HEK293 (cell line): ENCODE results near the gene SPCS2.

Source experiments
- CTCF ChIA-PET: fragments of 350-600 bp; formaldehyde crosslinking; extraction: SDS; loops from one replicate; lab custom pipeline; 2021; ENCODE audit warnings: antibody characterized with exemption; lab: Yijun Ruan, JAX
- POLR2A ChIA-PET: fragments of 300-600 bp; formaldehyde crosslinking; extraction: SDS; loops from one replicate; lab custom pipeline; 2020; ENCODE audit warnings: antibody characterized with exemption, inconsistent platforms; lab: Yijun Ruan, JAX
- H3K27ac ChIP-seq: fragments of 200-500 bp; sonication (Bioruptor generic); 2 replicates; pipeline ENCODE4 v1.5.1; 2014; ENCODE audit warnings: low read depth, low read length, control low read depth, inconsistent platforms; ENCODE audit errors: extremely low read depth
- H3K36me3 ChIP-seq, 2 experiments: fragments of 200-500 bp in 1 of 2; sonication (Bioruptor generic) in 1 of 2; 1 replicate in 1 of 2; 2 replicates in 1 of 2; pipeline ENCODE4 v1.5.1; 2014 to 2017; ENCODE audit warnings: inconsistent platforms in 2 of 2, low read length in 2 of 2; ENCODE audit not compliant: control insufficient read depth in 2 of 2, insufficient read depth in 1 of 2
- H3K4me1 ChIP-seq: fragments of 200-500 bp; sonication (Bioruptor generic); 2 replicates; pipeline ENCODE4 v1.5.1; 2014; ENCODE audit warnings: mild to moderate bottlenecking, low read length, inconsistent platforms; ENCODE audit not compliant: control insufficient read depth, insufficient read depth
- H3K4me3 ChIP-seq: 2 replicates; pipeline ENCODE4 v1.5.1; 2011; ENCODE audit warnings: low read depth, mild to moderate bottlenecking, control low read depth, low read length, moderate library complexity
- H3K9me3 ChIP-seq: fragments of 200-500 bp; sonication (Bioruptor generic); 2 replicates; pipeline ENCODE4 v1.5.1; 2014; ENCODE audit warnings: low read depth, low read length, inconsistent platforms; ENCODE audit not compliant: control insufficient read depth, insufficient read depth
- HOXA7 ChIP-seq: sonication (generic); formaldehyde crosslinking; IDR thresholded peaks from 2 replicates; pipeline ENCODE4 v1.8.1; 2022; ENCODE audit warnings: missing genetic modification reagents, borderline replicate concordance
- KLF10 ChIP-seq: fragments of 450-650 bp; IDR thresholded peaks from 2 replicates; pipeline ENCODE4 v1.5.1; 2018; ENCODE audit warnings: missing biosample characterization, mild to moderate bottlenecking, missing genetic modification characterization
- PRDM1 ChIP-seq: fragments of 450-650 bp; formaldehyde crosslinking; IDR thresholded peaks from 2 replicates; pipeline ENCODE4; 2016; ENCODE audit warnings: missing biosample characterization, missing genetic modification characterization
- SCRT1 ChIP-seq: fragments of 450-650 bp; formaldehyde crosslinking; IDR thresholded peaks from 2 replicates; pipeline ENCODE4 v1.5.1; 2016; ENCODE audit warnings: missing biosample characterization, missing genetic modification characterization, borderline replicate concordance
- SP3 ChIP-seq: fragments of 450-650 bp; formaldehyde crosslinking; IDR thresholded peaks from 2 replicates; pipeline ENCODE4 v1.5.1; 2016; ENCODE audit warnings: missing biosample characterization, missing genetic modification characterization
- ZFHX2 ChIP-seq: fragments of 450-650 bp; formaldehyde crosslinking; conservative IDR thresholded peaks from 2 replicates; pipeline ENCODE4 v1.5.1; 2016; ENCODE audit warnings: missing biosample characterization, missing genetic modification characterization
- ZIC2 ChIP-seq: fragments of 450-650 bp; formaldehyde crosslinking; IDR thresholded peaks from 2 replicates; pipeline ENCODE4 v1.5.1; 2016; ENCODE audit warnings: missing biosample characterization, missing genetic modification characterization
- ZNF174 ChIP-seq: fragments of 450-650 bp; formaldehyde crosslinking; IDR thresholded peaks from 2 replicates; pipeline ENCODE4 v1.5.0; 2017; ENCODE audit warnings: missing biosample characterization, mild to moderate bottlenecking, missing genetic modification characterization
- ZNF214 ChIP-seq: fragments of 450-650 bp; formaldehyde crosslinking; IDR thresholded peaks from 2 replicates; pipeline ENCODE4 v1.5.1; 2017; ENCODE audit warnings: missing biosample characterization, mild to moderate bottlenecking, missing genetic modification characterization, borderline replicate concordance
- ZNF266 ChIP-seq: fragments of 450-650 bp; formaldehyde crosslinking; IDR thresholded peaks from 2 replicates; pipeline ENCODE4 v1.5.1; 2016; ENCODE audit warnings: missing biosample characterization, missing genetic modification characterization, low read depth
- ZNF280D ChIP-seq: fragments of 450-650 bp; formaldehyde crosslinking; IDR thresholded peaks from 2 replicates; pipeline ENCODE4 v1.5.1; 2016; ENCODE audit warnings: missing biosample characterization, missing genetic modification characterization
- ZNF302 ChIP-seq: fragments of 450-650 bp; formaldehyde crosslinking; IDR thresholded peaks from 2 replicates; pipeline ENCODE4 v1.5.1; 2016; ENCODE audit warnings: missing biosample characterization, missing genetic modification characterization, low read depth
- ZNF350 ChIP-seq: fragments of 450-650 bp; formaldehyde crosslinking; IDR thresholded peaks from 2 replicates; pipeline ENCODE4 v1.5.0; 2017; ENCODE audit warnings: missing biosample characterization, mild to moderate bottlenecking, missing genetic modification characterization
- ZNF362 ChIP-seq: fragments of 450-650 bp; formaldehyde crosslinking; IDR thresholded peaks from 2 replicates; pipeline ENCODE4 v1.5.1; 2016; ENCODE audit warnings: missing biosample characterization, missing genetic modification characterization
- ZNF449 ChIP-seq: fragments of 450-650 bp; formaldehyde crosslinking; IDR thresholded peaks from 2 replicates; pipeline ENCODE4 v1.5.1; 2017; ENCODE audit warnings: missing biosample characterization, mild to moderate bottlenecking, missing genetic modification characterization, moderate library complexity
- ZNF488 ChIP-seq: fragments of 450-650 bp; formaldehyde crosslinking; IDR thresholded peaks from 2 replicates; pipeline ENCODE4 v1.5.1; 2016; ENCODE audit warnings: missing biosample characterization, missing genetic modification characterization
- ZNF501 ChIP-seq: fragments of 450-650 bp; formaldehyde crosslinking; IDR thresholded peaks from 2 replicates; pipeline ENCODE4 v1.5.1; 2016; ENCODE audit warnings: missing biosample characterization, missing genetic modification characterization
- ZNF514 ChIP-seq: fragments of 450-650 bp; formaldehyde crosslinking; IDR thresholded peaks from 2 replicates; pipeline ENCODE4 v1.5.1; 2016; ENCODE audit warnings: missing biosample characterization, missing genetic modification characterization
- ZNF549 ChIP-seq: fragments of 450-650 bp; IDR thresholded peaks from 2 replicates; pipeline ENCODE4 v1.5.1; 2018; ENCODE audit warnings: missing biosample characterization, missing genetic modification characterization, mild to moderate bottlenecking, inconsistent platforms, moderate library complexity
- ZNF610 ChIP-seq: fragments of 450-650 bp; formaldehyde crosslinking; IDR thresholded peaks from 2 replicates; pipeline ENCODE4 v1.5.1; 2016; ENCODE audit warnings: missing biosample characterization, missing genetic modification characterization, borderline replicate concordance
- ZNF624 ChIP-seq: fragments of 450-650 bp; formaldehyde crosslinking; IDR thresholded peaks from 2 replicates; pipeline ENCODE4 v1.5.1; 2017; ENCODE audit warnings: missing biosample characterization, missing genetic modification characterization
- ZNF626 ChIP-seq: fragments of 450-650 bp; sonication (Bioruptor Pico); formaldehyde crosslinking; IDR thresholded peaks from 2 replicates; pipeline ENCODE4 v1.5.1; 2018; ENCODE audit warnings: missing biosample characterization, missing genetic modification characterization, inconsistent platforms
- ZNF654 ChIP-seq: fragments of 450-650 bp; formaldehyde crosslinking; IDR thresholded peaks from 2 replicates; pipeline ENCODE4 v1.5.1; 2016; ENCODE audit warnings: low read depth, missing biosample characterization, missing genetic modification characterization
- ZNF777 ChIP-seq: fragments of 450-650 bp; formaldehyde crosslinking; IDR thresholded peaks from 2 replicates; pipeline ENCODE4 v1.5.1; 2017; ENCODE audit warnings: missing biosample characterization, missing genetic modification characterization, borderline replicate concordance
- ZNF785 ChIP-seq: fragments of 450-650 bp; formaldehyde crosslinking; IDR thresholded peaks from 2 replicates; pipeline ENCODE4 v1.5.1; 2016; ENCODE audit warnings: missing biosample characterization, missing genetic modification characterization
- ZNF791 ChIP-seq: fragments of 450-650 bp; formaldehyde crosslinking; IDR thresholded peaks from 2 replicates; pipeline ENCODE4 v1.5.1; 2016; ENCODE audit warnings: missing biosample characterization, missing genetic modification characterization
- ZSCAN30 ChIP-seq: fragments of 450-650 bp; IDR thresholded peaks from 2 replicates; pipeline ENCODE4 v1.5.1; 2018; ENCODE audit warnings: missing biosample characterization, mild to moderate bottlenecking, missing genetic modification characterization, moderate library complexity

SPCS2 gene

GRCh38 chr11:74909385-74909784 is 39.7 kb upstream of the SPCS2 start (continued):
- TF ChIP-seq KLF10 (no peak), ZSCAN30 (tag by site-specific recombination) (no peak)

GRCh38 chr11:74909812-74910211 is 39.3 kb upstream of the SPCS2 start:
- H3K36me3 ChIP-seq: peaks cover 0 to 27% of the 10 kb centered on the region in 2 experiments; a peak in 1 of 3 replicates
- H3K4me3 ChIP-seq: no peak overlapping the region
- POLR2A ChIA-PET: no interaction called here
- no peak overlapping the region for H3K27ac ChIP-seq
- CTCF ChIA-PET: interaction anchor here (0.6 to 4.9 kb wide), 7 partner anchors 20 to 340 kb away, joined by 3 to 24 read pairs (median 4); no protein-coding TSS in a partner anchor
- no peaks in the 10 kb centered on the region for H3K9me3 ChIP-seq
- no peaks in the 10 kb centered on the region for H3K4me1 ChIP-seq
- TF ChIP-seq ZNF174: no peak
- no peak for TF ChIP-seq ZNF785 (tag by site-specific recombination)
- TF ChIP-seq PRDM1 (tag by site-specific recombination): no peak
- TF ChIP-seq ZNF362 (tag by site-specific recombination): no peak
- TF ChIP-seq ZNF610: no peak
- no peak for TF ChIP-seq ZNF280D (tag by site-specific recombination)
- TF ChIP-seq ZNF302 (tag by site-specific recombination): no peak
- TF ChIP-seq ZNF449 (tag by site-specific recombination): no peak
- no peak for TF ChIP-seq SP3
- no peak for TF ChIP-seq ZNF266
- no peak for TF ChIP-seq ZNF514 (tag by site-specific recombination)
- TF ChIP-seq ZNF549 (tag by site-specific recombination): no peak
- no peak for TF ChIP-seq ZNF777 (tag by site-specific recombination)
- no peak for TF ChIP-seq HOXA7 (CRISPR knock-in tag)
- no peak for TF ChIP-seq ZNF214 (tag by site-specific recombination)
- TF ChIP-seq SCRT1 (tag by site-specific recombination): no peak
- TF ChIP-seq ZNF626: no peak
- no peak for TF ChIP-seq ZNF350 (tag by site-specific recombination)

GRCh38 chr11:74923125-74923524 is 25.9 kb upstream of the SPCS2 start:
- H3K36me3 ChIP-seq: peaks cover 0 to 22% of the 10 kb centered on the region in 2 experiments; a peak in 1 of 3 replicates
- CTCF ChIA-PET: interaction anchor here (0.6 to 1.2 kb wide), 4 partner anchors 9 to 283 kb away, joined by 3 to 4 read pairs (median 3); no protein-coding TSS in a partner anchor
- POLR2A ChIA-PET: no interaction called here
- H3K27ac ChIP-seq: no peak overlapping the region
- no peaks in the 10 kb centered on the region for H3K4me1 ChIP-seq
- no peak for TF ChIP-seq ZNF654 (tag by site-specific recombination)
- no peak for TF ChIP-seq ZNF791 (tag by site-specific recombination)
- TF ChIP-seq ZFHX2 (tag by site-specific recombination): no peak
- no peak for TF ChIP-seq ZNF501 (tag by site-specific recombination)
- TF ChIP-seq ZNF624: no peak
- no peak for TF ChIP-seq ZIC2 (tag by site-specific recombination)
- no peak for TF ChIP-seq ZNF488 (tag by site-specific recombination)
- H3K9me3 ChIP-seq: no peaks in the 10 kb centered on the region
- no peak overlapping the region for H3K4me3 ChIP-seq
